Activated CD4-positive, alpha-beta T cell treated with anti-CD3 and anti-CD28 coated beads, Interleukin-2, amount 50 U/mL, for 16 hours (primary cell): ENCODE data around the gene CD84.
A peak's percentile ranks its signal among the peaks of the same experiment; 100 is the strongest.
"Not testable (repeated sequence)": the region's sequence is repeated elsewhere in the genome, so short reads cannot be mapped to it uniquely, and the experiment has no call there.

Experiments
- DNase-seq: peaks from one replicate; pipeline ENCODE4 v3.0.0-alpha.2; 2020

Gene CD84

DNA sequence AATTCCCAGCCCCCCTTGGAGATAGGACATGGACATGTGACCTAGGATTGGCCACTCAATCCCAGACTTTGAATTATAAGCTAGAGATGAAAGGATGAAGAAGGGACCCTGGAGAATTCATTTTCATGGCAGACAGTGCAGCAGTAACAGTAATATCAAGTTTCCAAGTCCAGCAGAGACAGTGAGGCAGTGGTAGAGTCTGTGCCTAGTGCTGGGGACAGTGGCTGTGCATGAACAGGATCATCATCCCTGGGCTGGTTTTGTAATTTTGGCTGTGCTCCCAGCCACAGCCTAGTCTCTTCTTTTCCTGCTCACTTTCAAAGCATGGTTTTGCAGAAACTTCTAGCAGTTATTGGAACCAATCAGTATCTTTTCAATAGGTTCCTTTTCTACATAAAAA lies 29.6 kb upstream of the CD84 start:
- no peak for DNase-seq

DNA sequence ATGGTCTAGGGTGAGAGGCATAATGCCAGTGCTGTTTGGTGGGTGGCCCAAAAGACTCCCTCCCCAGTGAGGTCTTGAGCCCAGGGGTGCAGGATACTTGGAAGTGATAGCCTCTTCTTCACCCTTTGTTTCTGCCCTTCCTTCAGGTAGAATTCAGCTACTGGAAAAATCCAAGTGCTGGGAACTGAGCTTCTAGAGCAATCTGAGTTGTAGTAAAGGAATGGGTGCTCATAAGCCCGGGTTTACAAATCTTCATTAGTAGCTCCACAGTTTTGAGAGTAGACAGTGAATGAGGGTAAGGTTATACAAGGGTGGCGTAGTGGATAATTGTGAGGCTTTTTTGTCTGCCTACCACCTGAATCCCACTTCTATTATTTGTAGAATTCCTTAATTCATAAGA lies 29.2 kb upstream of the CD84 start:
- no peak for DNase-seq

GRCh38 chr1:160608057-160608456 lies 28.8 kb upstream of the CD84 start:
- DNase-seq, result no peak

DNA sequence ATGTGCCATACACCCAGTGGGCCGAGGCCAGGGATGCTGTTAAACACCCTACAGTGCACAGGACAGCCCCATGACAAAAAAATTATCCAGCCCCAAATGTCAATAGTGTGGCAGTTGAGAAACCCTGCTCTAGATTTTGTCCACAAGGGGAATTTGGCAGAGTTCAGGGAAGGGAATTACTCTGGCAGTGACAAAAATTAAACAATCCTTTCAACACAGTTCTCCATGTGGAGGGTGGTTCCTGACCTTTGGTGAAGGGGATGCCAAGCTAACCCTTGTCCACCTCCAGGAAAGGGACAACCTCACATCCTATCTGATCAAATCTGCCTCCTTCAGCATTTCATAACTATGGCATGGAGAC lies 28.4 kb upstream of the CD84 start:
- DNase-seq, result no peak

- DNase-seq, result peak; percentile 90
Observed at GRCh38 chr1:160607011-160607671, 27.8 kb upstream of the CD84 start.

DNA sequence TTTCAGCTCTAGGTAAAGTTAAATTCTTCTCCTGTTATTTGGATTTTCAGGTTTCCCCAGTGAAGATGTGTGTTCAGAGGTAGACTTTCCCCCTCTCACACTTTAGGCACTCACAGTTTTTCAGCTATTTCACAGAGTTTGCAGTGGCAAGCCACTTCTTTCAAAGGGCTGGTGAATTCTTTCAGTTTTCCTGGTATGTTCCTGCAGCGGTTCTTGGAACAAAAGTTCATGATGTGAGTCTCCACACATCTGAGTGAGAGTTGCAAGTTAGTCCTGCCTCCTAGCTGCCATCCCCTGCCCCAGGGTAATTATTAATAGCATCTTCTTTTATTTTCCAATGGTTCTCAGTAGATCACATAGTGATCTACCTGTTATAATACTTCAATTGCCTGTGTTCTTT lies 27.3 kb upstream of the CD84 start:
- DNase-seq, result no peak

GRCh38 chr1:160605792-160606479 lies 26.6 kb upstream of the CD84 start:
- DNase-seq, result no peak

GRCh38 chr1:160605205-160605604 lies 25.9 kb upstream of the CD84 start:
- no peak for DNase-seq

GRCh38 chr1:160597705-160598104 lies 18.4 kb upstream of the CD84 start:
- no peak for DNase-seq

DNA sequence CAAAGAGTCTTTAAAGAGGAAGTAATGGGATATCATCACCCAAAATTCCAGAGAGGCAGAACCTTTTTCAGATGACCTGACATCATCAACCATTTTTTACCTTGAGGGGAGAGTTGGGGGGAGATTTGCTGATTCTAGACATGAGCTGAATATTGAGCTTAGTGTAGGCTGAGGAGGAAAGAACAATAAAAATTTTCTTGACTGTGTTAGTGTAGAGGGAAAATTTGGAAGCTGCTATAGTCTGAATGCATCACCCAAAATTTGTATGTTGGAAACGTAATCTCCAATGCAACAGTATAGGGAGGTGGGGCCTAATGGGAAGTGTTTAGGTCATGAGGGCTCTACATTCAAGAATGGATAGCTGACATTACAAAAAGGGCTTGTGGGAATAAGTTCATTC lies 17.8 kb upstream of the CD84 start:
- DNase-seq, result no peak

DNA sequence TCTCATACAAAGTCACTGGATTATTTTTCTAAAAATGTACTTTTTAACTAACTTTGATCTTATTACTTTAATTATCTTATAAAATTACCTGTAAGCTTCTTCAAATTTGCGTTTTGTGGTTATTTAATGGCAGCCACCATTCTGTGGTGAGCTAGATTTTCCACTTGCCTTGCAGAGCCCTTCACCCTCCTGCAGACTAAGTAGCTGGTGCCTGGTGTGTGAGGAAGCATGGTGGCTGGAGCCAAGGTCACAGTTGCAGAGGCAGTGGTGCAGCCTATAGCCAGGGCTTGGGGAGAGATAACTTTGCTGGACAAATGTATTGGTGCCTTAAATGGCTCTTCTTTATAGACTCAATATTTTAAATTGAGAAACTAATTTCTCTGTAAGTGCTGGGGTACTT lies 11.2 kb upstream of the CD84 start:
- no peak for DNase-seq

- no peak for DNase-seq
Observed at GRCh38 chr1:160588468-160588867, 9.2 kb upstream of the CD84 start.

DNA sequence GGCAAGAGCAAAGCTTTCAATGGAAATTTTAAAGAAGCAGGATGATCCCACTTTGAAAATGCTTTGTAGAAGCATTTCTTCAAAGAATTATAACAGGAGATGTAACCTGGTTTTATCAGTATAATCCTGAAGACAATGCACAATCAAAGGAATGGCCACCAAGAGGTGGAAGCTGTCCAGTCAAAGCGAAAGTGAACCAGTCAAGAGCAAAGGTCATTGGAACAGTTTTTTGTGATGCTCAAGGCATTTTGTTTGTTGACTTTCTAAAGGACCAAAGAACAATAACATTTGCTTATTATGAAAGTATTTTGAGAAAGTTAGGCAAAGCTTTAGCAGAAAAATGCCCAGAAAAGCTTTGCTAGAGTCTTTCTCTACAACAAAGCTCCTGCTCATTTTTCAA lies 5.5 kb upstream of the CD84 start:
- DNase-seq, result no peak

DNA sequence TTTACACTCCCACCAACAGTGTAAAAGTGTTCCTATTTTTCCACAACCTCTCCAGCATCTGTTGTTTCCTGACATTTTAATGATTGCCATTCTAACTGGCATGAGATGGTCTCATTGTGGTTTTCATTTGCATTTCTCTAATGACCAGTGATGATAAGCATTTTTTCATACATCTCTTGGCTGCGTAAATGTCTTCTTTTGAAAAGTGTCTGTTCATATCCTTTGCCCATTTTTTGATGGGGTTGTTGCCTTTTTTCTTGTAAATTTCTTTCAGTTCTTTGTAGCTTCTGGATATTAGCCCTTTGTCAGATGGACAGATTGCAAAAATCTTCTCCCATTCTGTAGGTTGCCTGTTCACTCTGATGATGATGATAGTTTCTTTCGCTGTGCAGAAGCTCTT lies 3.7 kb upstream of the CD84 start:
- DNase-seq, result not testable (repeated sequence)

- no peak for DNase-seq
Observed at GRCh38 chr1:160581961-160582360, 2.7 kb upstream of the CD84 start.

DNA sequence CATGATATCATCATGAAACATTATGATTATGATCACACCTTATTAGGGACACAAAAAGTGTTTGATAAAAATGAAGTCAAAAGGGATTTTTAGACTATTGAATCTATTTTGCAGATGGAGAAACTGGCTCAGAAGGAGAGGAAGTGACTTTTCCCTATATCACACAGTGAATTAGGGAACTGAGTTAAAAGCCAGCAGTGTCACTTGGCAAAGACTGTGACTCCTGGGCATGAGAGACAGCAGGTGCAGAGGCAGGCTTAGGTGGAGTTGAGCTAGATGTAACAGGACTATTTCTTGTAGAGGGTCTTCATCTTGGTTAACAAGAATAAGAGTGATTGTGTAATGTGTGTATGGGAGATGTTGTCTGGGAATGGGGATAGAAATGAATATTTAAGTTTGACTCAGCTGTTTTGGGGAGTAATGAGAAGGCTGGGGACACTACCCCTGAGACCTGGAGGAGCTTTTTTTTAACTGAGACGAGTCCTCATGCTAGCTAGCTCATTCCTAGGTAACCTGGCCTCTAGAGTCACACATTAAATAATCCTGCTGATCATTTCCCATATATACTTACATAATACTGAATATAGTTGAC lies 1.0 kb upstream of the CD84 start:
- no peak for DNase-seq

DNA sequence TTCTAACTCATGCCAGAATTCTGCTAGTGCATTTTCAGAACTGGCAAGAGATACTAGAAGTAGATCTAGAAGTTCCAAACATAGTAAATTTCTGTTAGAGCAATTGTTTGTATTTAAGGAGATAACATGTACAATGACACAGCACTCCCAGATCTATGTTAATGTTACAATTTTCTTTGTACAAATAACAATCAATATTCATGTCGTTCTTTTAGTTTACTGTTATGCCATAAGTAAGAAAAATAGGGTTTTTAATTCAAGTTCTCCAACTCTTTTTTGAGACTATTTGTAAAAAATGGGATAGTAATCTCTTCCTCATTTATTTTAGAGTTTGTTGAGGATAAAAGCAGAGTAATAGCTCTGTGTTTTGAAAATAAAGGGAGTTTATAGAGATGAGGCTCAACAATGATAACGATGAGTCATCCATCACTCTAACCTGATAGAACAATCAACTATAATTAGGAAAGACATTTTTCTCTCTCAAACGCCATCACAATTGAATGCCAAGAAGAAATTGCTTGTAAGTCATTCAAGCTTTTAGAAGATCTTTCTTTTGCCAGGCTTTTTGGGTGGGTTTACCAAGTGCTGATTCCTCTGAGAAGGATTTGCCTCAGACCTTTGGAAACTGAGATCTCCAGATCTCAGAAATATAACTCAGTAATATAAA lies 638 bp downstream of the CD84 start:
- no peak for DNase-seq

DNA sequence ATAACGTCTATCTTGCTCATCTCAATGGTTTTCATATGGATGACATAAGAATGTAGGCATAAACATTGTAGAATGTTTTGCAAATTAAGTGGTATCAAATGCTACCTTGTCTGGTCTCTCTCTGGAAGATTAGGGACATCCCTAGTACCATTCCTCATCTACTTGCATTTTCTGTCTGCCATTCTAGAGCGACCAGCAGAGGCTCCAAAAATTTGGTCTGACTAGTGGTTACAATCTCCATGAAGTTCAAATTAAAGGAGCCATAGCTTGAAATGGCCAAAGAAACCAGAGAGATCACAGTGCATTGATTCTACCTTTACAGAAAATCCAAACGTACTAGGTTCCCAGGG lies 1.1 kb downstream of the CD84 start:
- no peak for DNase-seq

- DNase-seq, result no peak
Observed at GRCh38 chr1:160577671-160578070, 1.6 kb downstream of the CD84 start.

DNA sequence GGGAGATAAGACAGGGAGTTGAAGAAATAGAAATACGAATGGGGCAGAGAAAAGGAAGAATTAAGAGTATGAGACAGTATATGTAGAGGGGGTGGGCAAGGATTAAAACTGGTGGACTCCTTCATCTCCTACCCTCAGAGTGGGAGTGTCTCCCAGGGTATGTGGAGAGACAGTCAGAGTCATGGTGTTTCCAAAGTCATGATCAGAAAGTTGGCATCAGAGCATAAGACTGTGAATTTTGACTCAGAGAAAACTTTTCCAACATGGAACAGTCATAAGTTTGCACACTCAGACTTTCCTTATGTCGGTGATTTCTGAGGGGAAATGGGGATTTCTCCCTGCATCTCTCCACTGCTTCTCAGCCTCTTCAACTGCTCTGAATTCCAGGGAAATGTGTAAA lies 2.4 kb downstream of the CD84 start:
- DNase-seq, result no peak

DNA sequence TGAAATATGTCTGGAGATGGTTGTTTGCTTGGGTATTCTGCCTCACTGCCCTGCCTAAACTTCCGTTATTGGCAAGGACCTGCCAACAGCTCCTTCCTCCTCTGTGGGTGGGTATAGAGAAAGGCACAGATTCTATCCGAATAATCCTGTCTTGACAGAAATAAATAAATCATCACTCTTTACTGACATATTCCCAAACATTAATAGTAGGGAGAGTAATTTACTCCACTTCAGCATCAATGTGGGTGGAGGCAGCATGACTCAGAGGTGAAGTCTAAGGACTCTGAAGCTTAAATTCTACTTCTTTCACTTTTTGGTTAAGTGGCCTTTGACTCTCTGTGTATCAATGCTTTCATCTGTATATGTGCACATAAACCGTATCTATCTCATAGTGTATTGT lies 2.9 kb downstream of the CD84 start:
- no peak for DNase-seq

- DNase-seq, result no peak
Observed at GRCh38 chr1:160575112-160575664, 4.1 kb downstream of the CD84 start.

DNA sequence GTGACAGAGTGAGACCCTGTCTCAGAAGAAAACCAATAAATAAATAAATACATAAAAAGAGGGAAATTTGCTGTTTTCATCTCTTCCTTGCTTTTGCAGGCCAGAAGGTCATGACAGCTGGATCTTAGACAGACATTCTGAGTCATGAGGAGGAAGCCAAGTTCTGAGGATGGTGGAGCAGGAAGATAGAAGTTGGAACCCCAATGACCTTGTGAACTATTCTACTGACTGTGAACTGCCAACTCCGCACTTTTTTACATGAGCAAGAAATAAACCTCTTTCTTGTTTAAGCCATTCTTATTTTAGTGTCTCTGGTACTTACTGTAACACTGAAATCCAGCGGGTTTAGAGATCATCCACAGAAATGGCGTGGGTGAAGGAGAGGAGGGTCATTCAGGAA lies 8.5 kb downstream of the CD84 start:
- DNase-seq, result no peak

- no peak for DNase-seq
Observed at GRCh38 chr1:160569806-160570205, 9.5 kb downstream of the CD84 start.
